DMS79 (cell line): Measurements from ENCODE around the gene CNTLN.
"Not testable (repeated sequence)": the region's sequence is repeated elsewhere in the genome, so short reads cannot be mapped to it uniquely, and the experiment has no call there.

Source experiments
- DNase-seq: peaks from one replicate; lab custom pipeline; 2025; lab: John Stamatoyannopoulos, UW

CNTLN gene

GRCh38 chr9:17191082-17191481 is 56.2 kb downstream of the CNTLN start:
- no peak for DNase-seq

- DNase-seq, result no peak
Observed at GRCh38 chr9:17204611-17205152, 69.8 kb downstream of the CNTLN start.

GRCh38 chr9:17216011-17216410 is 81.2 kb downstream of the CNTLN start:
- no peak for DNase-seq

GRCh38 chr9:17216646-17217045 is 81.8 kb downstream of the CNTLN start:
- DNase-seq, result no peak

GRCh38 chr9:17217272-17217671 is 82.4 kb downstream of the CNTLN start:
- DNase-seq, result no peak

GRCh38 chr9:17219261-17219660 is 84.4 kb downstream of the CNTLN start:
- no peak for DNase-seq

GRCh38 chr9:17222932-17223331 is 88.1 kb downstream of the CNTLN start:
- DNase-seq, result no peak

- no peak for DNase-seq
Observed at GRCh38 chr9:17225407-17225806, 90.6 kb downstream of the CNTLN start.

- DNase-seq, result no peak
Observed at GRCh38 chr9:17229945-17230560, 95.2 kb downstream of the CNTLN start.

- no peak for DNase-seq
Observed at GRCh38 chr9:17230646-17231045, 95.8 kb downstream of the CNTLN start.

- no peak for DNase-seq
Observed at GRCh38 chr9:17236147-17236546, 101.3 kb downstream of the CNTLN start.

- no peak for DNase-seq
Observed at GRCh38 chr9:17246770-17247169, 111.9 kb downstream of the CNTLN start.

- no peak for DNase-seq
Observed at GRCh38 chr9:17251100-17251499, 116.3 kb downstream of the CNTLN start.

- not testable (repeated sequence) for DNase-seq
Observed at GRCh38 chr9:17268531-17269188, 133.8 kb downstream of the CNTLN start.

GRCh38 chr9:17269799-17270198 is 135.0 kb downstream of the CNTLN start:
- DNase-seq, result no peak

- DNase-seq, result no peak
Observed at GRCh38 chr9:17272536-17272935, 137.7 kb downstream of the CNTLN start.

- no peak for DNase-seq
Observed at GRCh38 chr9:17280350-17281012, 145.6 kb downstream of the CNTLN start.

GRCh38 chr9:17290673-17291072 is 155.8 kb downstream of the CNTLN start:
- not testable (repeated sequence) for DNase-seq

- DNase-seq, result no peak
Observed at GRCh38 chr9:17291766-17292165, 156.9 kb downstream of the CNTLN start.

- DNase-seq, result no peak
Observed at GRCh38 chr9:17293685-17294084, 158.8 kb downstream of the CNTLN start.

GRCh38 chr9:17294822-17295624 is 160.2 kb downstream of the CNTLN start:
- DNase-seq, result no peak

- DNase-seq, result no peak
Observed at GRCh38 chr9:17315341-17315740, 180.5 kb downstream of the CNTLN start.
